CD1c-positive myeloid dendritic cell (primary cell): Measurements from ENCODE around the gene OR51G2.
"Not testable (repeated sequence)": the region's sequence is repeated elsewhere in the genome, so short reads cannot be mapped to it uniquely, and the experiment has no call there.

Experiments
- DNase-seq: peaks from one replicate; pipeline ENCODE4 v3.0.0-alpha.2; 2016; ENCODE audit errors: extremely low spot score

Gene OR51G2

GRCh38 chr11:4919250-4919649 lies at the start of gene OR51G2:
Gene OR51G2, minus strand, starts transcription at chr11:4919350. Its CDS starts 3,687 bp downstream, at chr11:4915663.
- DNase-seq: no peak

- DNase-seq: no peak
These were observed 43.7 kb upstream of the OR51G2 start for GRCh38 chr11:4962816-4963215.

GRCh38 chr11:4960877-4961276 lies 41.7 kb upstream of the OR51G2 start:
- DNase-seq: no peak

- no peak for DNase-seq
These were observed 38.2 kb upstream of the OR51G2 start for GRCh38 chr11:4957396-4957795.

- not testable (repeated sequence) for DNase-seq
These were observed 36.5 kb upstream of the OR51G2 start, which contains the start of gene OR51A2 for GRCh38 chr11:4955613-4956012. Gene OR51A2, minus strand, starts transcription at chr11:4955713. Its CDS starts 0 bp downstream, at chr11:4955713.

GRCh38 chr11:4947505-4947904 lies 28.4 kb upstream of the OR51G2 start, which contains the start of gene OR51A4:
Gene OR51A4, minus strand, starts transcription at chr11:4947605. Its CDS starts 505 bp downstream, at chr11:4947100.
- no peak for DNase-seq

- no peak for DNase-seq
These were observed 17.6 kb upstream of the OR51G2 start for GRCh38 chr11:4936745-4937144.

GRCh38 chr11:4932751-4933150 lies 13.6 kb upstream of the OR51G2 start:
- no peak for DNase-seq

- no peak for DNase-seq
These were observed 7.5 kb upstream of the OR51G2 start for GRCh38 chr11:4926608-4927007.

GRCh38 chr11:4924239-4924638 lies 5.1 kb upstream of the OR51G2 start, which contains the start of gene OR51G1:
Gene OR51G1, minus strand, starts transcription at chr11:4924339. Its CDS starts 0 bp downstream, at chr11:4924339.
- no peak for DNase-seq

- no peak for DNase-seq
These were observed 3.2 kb upstream of the OR51G2 start for GRCh38 chr11:4922304-4922703.

GRCh38 chr11:4921796-4922195 lies 2.6 kb upstream of the OR51G2 start:
- DNase-seq: no peak

GRCh38 chr11:4916581-4916980 lies 2.6 kb downstream of the OR51G2 start:
- DNase-seq: no peak

GRCh38 chr11:4903484-4903883 lies 15.7 kb downstream of the OR51G2 start, which contains the start of gene OR51A7:
Gene OR51A7, plus strand, starts transcription at chr11:4903783. Its CDS starts 3,587 bp downstream, at chr11:4907370.
- DNase-seq: no peak

GRCh38 chr11:4891996-4892640 lies 27.0 kb downstream of the OR51G2 start:
- DNase-seq: no peak

GRCh38 chr11:4890279-4890678 lies 28.9 kb downstream of the OR51G2 start:
- no peak for DNase-seq

- no peak for DNase-seq
These were observed 31.6 kb downstream of the OR51G2 start for GRCh38 chr11:4887591-4887990.

- no peak for DNase-seq
These were observed 33.0 kb downstream of the OR51G2 start for GRCh38 chr11:4886186-4886585.

GRCh38 chr11:4884361-4884760 lies 34.8 kb downstream of the OR51G2 start:
- no peak for DNase-seq

GRCh38 chr11:4882543-4882942 lies 36.6 kb downstream of the OR51G2 start:
- no peak for DNase-seq

GRCh38 chr11:4881860-4882500 lies 37.2 kb downstream of the OR51G2 start, which contains the start of gene OR51T1:
Gene OR51T1, plus strand, starts transcription at chr11:4881900. Its CDS starts 0 bp downstream, at chr11:4881900.
- no peak for DNase-seq

- no peak for DNase-seq
These were observed 38.0 kb downstream of the OR51G2 start for GRCh38 chr11:4881188-4881587.

GRCh38 chr11:4865855-4866254 lies 53.3 kb downstream of the OR51G2 start:
- DNase-seq: no peak
